Transverse colon (tissue), 3 donors: ENCODE measurements around the gene SNRPD2.

ENCODE experiments used
- EP300 ChIP-seq: sonication (generic); formaldehyde crosslinking; IDR thresholded peaks from one replicate; pipeline ENCODE4 v1.6.1; 2017; ENCODE audit warnings: antibody characterized with exemption, low read depth
- POLR2A ChIP-seq: fragments of 450-650 bp; IDR thresholded peaks from one replicate; pipeline ENCODE4 v1.6.1; 2016; ENCODE audit warnings: antibody characterized with exemption, mild to moderate bottlenecking, moderate library complexity
- TF ChIP-seq, protein P1 (sequence below), 5 experiments: fragments of 200-600 bp in 3 of 5; fragments of 450-650 bp in 2 of 5; sonication (generic) in 3 of 5; IDR thresholded peaks; 1 replicate in 2 of 5; 2 replicates in 3 of 5; pipeline ENCODE4 v1.5.1; 2016 to 2017; ENCODE audit warnings: antibody characterized with exemption in 5 of 5, inconsistent platforms in 3 of 5, mild to moderate bottlenecking in 2 of 5, moderate library complexity in 1 of 5

DNA sequence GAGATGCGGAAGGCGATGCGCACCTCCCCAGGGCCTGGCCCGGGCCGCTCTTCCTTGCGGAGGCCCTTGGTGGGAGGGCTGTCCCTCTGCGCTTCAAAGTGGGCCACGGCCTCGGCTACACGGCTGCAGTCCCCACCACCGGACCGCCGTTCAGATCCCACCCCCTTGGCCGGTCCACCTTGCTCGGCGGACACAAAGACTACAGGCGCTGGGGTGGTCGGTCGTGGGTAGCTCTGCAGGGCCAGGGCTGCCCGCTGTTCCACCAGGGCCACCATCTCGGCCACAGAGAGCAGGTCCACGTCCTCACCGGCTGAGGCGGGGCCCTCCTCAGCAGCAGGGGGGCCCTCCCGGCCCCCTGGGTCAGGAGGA, 20.9 kb upstream of the SNRPD2 start:
- TF ChIP-seq, protein P1, sequence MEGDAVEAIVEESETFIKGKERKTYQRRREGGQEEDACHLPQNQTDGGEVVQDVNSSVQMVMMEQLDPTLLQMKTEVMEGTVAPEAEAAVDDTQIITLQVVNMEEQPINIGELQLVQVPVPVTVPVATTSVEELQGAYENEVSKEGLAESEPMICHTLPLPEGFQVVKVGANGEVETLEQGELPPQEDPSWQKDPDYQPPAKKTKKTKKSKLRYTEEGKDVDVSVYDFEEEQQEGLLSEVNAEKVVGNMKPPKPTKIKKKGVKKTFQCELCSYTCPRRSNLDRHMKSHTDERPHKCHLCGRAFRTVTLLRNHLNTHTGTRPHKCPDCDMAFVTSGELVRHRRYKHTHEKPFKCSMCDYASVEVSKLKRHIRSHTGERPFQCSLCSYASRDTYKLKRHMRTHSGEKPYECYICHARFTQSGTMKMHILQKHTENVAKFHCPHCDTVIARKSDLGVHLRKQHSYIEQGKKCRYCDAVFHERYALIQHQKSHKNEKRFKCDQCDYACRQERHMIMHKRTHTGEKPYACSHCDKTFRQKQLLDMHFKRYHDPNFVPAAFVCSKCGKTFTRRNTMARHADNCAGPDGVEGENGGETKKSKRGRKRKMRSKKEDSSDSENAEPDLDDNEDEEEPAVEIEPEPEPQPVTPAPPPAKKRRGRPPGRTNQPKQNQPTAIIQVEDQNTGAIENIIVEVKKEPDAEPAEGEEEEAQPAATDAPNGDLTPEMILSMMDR (IDR thresholded peaks at IDR 0.05), result no peak
- no peak for TF ChIP-seq EP300
- TF ChIP-seq POLR2A, result no peak
